HG02610 (cell line): ENCODE results near the gene KBTBD2.
A peak's percentile ranks its signal among the peaks of the same experiment; 100 is the strongest.
"Not testable (repeated sequence)": the region's sequence is repeated elsewhere in the genome, so short reads cannot be mapped to it uniquely, and the experiment has no call there.

ENCODE experiments used
- ATAC-seq: cut with Tn5 transposase; IDR thresholded peaks from one replicate; pipeline ENCODE4 v1.9.1; 2021; ENCODE audit warnings: mild to moderate bottlenecking, moderate library complexity; ENCODE audit not compliant: unreplicated experiment

The KBTBD2 gene

GRCh38 chr7:32893722-32894121 is 2.2 kb upstream of the KBTBD2 start:
- no peak for ATAC-seq

DNA sequence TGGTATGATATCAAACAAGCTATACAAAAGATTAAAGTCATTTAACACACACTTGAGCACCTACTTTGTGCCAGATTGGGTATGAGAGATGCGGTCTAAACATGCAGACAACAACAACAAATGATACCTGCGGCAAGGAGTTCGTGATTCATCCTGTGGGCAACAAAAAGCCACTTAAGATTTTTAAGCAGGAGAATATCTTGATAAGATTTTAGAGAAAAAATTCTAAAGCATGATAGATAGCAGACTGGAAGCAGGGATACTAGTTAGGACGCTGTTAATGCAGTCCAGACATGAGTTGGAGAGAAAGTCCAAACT is 1.6 kb upstream of the KBTBD2 start:
- no peak for ATAC-seq

DNA sequence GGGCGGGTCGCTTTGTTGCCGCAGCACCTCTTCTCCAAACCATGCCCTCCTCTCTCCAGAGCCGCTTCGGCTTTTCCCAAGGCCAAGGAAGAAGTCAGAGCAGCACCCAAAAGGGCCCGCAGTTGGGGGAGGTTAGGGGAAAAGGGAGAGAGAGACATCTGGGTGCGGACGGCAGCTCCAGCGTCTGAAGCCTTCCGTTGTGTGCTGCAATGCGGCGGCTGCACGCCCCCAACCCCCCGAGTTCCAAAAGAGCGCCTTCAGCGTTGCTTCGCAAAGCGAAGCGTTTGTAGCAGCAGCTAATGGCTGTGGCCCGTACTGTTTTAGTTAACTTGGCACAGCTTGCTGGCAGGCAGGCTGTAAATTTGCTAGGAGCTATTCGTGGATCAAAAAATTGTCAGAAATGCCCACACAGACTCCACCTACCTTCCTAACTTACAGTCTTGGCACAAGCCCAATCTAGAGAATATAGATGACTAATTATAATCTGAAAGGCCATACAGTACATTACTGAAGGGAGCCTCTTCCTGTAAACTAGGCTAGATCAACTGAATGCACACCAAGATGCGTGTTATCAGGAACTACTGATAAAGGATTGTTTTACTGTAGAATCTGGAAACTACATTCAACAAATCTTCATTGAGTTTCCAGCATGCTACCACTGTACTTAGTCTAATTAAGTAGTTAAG is 1.1 kb upstream of the KBTBD2 start:
- ATAC-seq: no peak

GRCh38 chr7:32891800-32892520 is 400 bp upstream of the KBTBD2 start:
- ATAC-seq: peak; percentile 62

GRCh38 chr7:32890793-32891042 is 842 bp downstream of the KBTBD2 start:
- no peak for ATAC-seq

DNA sequence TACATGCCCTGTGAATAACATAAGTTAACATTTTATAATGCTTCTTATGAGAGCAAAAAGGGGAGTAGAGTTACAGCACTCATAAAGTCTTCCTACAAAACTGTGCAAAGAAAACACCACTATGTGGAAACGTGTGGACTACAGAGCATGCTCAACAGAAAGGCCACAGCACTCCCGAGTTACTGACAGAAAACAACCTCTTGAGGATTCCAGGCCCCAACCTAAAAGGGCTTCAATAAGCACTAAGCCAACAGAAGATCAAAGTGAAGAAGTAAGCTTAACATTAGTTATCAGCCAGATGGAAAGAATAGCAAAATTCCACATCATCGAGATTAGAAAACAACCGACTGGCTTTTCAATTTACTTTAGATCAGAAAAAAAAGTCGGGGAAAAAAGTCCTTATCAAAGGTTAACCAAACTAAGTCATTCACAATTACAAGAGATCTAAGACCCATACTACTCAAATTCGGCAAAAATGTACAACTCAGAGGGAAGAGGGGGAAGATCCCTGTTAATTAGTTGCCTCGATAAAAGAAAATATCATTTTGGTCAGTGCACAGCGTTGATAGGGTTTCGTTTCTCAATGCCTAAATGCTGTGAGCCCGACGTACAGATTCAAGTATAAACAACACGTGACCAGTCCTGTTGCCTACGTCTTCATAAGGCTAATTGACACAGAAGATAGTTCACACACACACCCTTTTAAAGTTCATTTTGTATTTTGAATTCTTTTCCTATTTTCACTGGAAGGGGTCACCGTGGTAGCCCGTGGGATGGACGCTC is 1.4 kb downstream of the KBTBD2 start:
- peak; percentile 32 for ATAC-seq

DNA sequence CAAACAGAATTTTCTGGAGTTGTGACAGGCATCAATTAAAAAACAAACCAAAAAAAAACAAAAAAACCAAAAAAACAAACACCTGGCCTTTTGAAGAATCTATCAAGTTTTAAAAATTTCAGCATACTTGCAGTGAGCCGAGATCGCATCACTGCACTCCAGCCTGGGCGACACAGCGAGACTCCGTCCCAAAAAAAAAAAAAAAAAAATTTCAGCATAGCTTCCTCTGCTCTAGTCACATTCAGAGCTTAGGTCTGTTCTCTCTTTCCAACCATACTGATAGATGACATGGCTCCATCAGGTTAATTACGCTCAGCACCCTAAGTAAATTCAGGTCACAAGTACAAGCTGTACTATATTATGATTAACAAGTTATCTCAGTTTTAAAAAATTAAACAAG is 3.1 kb downstream of the KBTBD2 start:
- no peak for ATAC-seq

DNA sequence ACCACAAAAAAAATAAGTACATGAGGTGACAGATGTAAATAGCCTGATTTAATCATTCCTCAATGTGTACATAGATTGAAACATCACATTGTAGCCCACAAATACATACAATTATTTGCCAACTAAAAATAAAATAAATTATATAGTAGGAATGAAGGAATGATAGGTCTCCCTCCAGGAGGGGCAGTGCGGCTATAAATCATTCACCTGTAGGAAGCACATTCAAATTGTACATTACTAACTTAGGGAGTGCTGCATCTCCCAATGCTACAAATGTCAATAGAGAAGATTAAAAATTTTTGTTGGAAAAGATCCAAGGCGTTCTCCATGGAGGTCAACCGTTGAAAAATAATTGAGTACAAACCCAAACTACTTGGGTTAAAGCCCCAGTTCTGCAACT is 4.2 kb downstream of the KBTBD2 start:
- no peak for ATAC-seq

DNA sequence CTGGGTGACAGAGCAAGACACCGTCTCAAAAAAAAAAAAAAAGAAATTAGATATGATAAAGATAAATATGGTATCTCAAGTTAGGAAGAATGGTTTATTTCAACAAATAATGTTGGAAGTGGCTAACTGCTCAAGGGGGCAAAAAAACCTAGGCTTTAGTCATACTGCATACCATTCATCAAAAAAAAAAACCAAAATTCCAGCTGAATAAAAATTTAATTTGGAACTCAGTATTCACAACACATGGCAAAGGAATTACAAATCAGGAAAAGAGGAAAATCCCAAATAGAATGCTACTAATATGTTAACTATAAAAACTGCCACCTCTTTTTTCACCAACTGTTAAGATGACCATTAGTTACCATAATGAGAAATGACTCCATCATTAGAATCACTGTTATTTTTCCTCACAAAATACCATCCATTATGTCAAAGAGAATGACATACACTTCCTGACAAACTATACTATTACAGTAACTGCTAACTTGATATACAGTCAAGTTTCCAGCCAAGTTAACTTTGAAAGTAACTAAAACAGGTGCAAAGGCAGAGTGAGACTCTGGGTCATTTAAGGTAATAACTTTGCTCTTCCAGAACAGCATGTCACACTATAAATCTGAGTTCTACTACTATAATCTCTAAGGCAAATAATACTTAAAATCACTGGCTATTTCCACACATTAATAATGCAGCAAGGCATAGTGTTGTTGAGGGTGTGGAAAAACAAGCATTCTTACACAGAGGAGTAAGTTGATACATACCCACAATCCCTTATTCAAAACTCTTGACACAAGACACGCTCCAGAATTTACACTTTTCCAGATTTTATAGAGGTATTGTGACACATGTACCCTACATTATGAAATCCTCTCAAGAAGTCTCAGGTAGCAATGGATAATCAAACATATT is 10.2 kb downstream of the KBTBD2 start:
- no peak for ATAC-seq

DNA sequence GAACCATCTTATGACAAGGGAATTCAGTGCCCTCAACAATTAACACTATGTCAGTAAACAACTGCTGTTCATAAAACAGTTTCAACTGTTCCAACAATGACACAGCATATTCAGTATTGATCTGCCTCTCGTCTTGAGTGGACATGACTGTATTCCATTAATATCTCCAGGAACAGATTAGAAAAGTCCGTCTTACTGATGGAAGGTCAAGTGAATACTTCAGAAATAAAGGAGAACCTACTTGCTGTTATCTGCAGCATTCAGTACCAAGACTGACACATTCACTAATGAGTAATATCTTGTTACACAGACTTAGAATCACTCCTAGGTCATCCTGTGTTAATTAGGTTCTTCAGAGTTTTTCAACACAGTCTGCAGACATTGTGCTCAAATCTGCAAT is 12.1 kb downstream of the KBTBD2 start:
- no peak for ATAC-seq

DNA sequence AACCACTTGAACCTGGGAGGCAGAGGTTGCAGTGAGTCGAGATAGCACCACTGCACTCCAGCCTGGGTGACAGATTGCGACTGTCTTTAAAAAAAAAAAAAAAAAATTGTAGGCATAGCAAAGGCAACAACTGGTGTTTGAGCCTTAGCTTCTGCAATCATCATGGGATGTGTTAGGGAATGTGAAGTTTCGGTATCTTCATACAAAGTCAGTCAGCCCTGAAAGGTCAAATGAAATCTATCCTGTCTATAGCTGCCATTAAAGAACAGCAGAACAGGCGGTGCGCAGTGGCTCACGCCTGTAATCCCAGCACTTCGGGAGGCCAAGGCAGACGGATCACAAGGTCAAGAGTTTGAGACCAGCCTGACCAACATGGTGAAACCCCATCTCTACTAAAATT is 13.5 kb downstream of the KBTBD2 start:
- ATAC-seq: not testable (repeated sequence)

GRCh38 chr7:32872421-32872820 is 19.1 kb downstream of the KBTBD2 start:
- no peak for ATAC-seq

GRCh38 chr7:32871624-32872371 is 19.8 kb downstream of the KBTBD2 start:
- peak; percentile 69 for ATAC-seq

DNA sequence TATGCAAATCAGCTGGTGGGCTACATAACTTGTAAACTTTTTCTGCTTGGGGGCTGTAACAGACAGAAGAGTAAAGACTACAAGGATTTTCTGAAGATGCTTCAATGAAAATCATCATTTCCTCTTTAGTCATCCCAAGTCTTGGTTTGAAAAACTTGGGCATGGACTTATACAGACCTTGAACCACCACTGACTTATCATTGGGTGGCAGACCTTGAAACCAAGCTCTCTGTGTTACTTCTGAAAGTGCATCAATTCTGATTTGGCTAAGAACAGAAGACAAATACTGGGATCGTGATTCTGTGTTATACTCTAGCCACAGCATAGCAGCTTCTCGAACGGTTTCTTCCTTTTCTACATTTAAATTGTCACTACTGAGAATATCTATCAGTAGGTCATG is 21.3 kb downstream of the KBTBD2 start:
- ATAC-seq: no peak

GRCh38 chr7:32869716-32870115 is 21.8 kb downstream of the KBTBD2 start:
- no peak for ATAC-seq

GRCh38 chr7:32868116-32868515 is 23.4 kb downstream of the KBTBD2 start:
- ATAC-seq: no peak

DNA sequence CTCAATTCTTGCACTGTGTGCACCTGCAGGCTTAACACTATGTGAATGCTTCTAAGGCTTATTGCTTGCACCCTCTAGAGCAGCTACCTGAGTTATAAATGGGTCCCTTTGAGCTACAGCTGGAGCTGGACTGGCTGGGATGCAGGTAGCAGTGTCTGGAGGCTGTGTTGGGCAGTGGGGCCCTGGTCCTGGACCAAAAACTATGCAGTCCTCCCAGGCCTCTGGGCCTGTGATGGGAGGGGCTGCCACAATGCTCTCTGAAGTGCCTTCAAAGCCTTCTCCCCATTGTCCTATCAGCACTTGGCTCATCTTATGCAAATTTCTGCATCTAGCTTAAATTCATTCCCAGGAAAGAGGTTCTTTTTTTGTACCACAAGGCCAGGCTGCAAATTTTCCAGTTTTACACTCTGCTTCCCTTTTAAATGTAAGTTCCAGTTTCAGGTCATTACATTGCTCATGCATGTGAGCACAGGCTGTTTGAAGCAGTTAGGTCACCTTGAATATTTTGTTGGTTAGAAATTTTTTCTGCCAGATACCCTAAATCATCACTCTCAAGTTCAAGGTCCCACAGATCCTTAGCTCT is 26.0 kb downstream of the KBTBD2 start:
- ATAC-seq: no peak

GRCh38 chr7:32863872-32864271 is 27.7 kb downstream of the KBTBD2 start:
- ATAC-seq: not testable (repeated sequence)

DNA sequence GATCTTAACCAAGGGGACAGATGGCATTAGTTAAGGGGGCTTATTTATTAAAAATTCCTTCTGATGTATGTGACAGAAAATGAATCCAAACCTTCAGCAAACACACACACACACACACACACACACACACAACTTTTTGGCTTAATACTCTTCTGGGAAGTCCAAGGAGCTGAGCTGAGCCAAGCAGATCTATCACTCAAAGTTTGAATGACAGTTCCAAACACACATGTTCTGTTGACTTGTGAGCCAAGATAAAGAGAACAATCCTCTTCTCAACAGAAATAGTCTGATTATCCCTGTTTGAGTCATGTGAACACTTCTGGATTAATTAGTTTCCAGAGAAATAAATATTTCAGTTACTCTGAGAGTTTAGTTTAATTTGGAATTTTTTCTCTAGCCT is 31.5 kb downstream of the KBTBD2 start:
- ATAC-seq: no peak

DNA sequence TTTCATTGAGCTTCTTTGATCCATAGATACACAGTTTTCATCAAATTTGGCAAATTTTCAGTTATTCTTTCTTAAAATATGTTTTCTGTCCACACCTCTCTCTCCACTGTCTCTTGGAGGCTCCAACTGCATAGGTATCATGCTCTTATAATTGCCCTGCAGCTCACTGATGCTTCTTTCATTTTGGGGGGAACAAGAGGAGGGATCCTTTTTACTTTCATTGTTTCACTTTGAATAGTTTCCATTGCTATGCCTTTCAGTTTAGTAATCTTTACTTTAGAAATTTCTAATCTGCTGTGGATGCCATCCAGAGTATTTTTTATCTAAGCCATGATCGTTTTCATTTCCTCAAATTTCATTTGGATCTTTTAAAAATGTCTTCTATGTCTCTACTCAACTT is 32.9 kb downstream of the KBTBD2 start:
- ATAC-seq: no peak
